ENCODE measurements around the gene RPN1.

RPN1 gene

GRCh38 chr3:128648940-128649663 is 1.5 kb downstream of the RPN1 start:
- DNase-seq (ENCODE audit: low spot score), result no peak

GRCh38 chr3:128648402-128648801 is 2.2 kb downstream of the RPN1 start:
- DNase-seq (ENCODE audit: low spot score), result no peak

GRCh38 chr3:128647307-128647706 is 3.3 kb downstream of the RPN1 start:
- no peak for DNase-seq (ENCODE audit: low spot score)

- no peak for DNase-seq (ENCODE audit: low spot score)
Measured at GRCh38 chr3:128634075-128634611, 16.5 kb downstream of the RPN1 start.

- DNase-seq (ENCODE audit: low spot score), result no peak
Measured at GRCh38 chr3:128632301-128632700, 18.3 kb downstream of the RPN1 start.

- DNase-seq (ENCODE audit: low spot score), result no peak
Measured at GRCh38 chr3:128629936-128630335, 20.7 kb downstream of the RPN1 start.

GRCh38 chr3:128625409-128625945 is 25.1 kb downstream of the RPN1 start:
- DNase-seq (ENCODE audit: low spot score), result no peak

- no peak for DNase-seq (ENCODE audit: low spot score)
Measured at GRCh38 chr3:128624526-128625138, 26.0 kb downstream of the RPN1 start.

- DNase-seq (ENCODE audit: low spot score), result no peak
Measured at GRCh38 chr3:128623762-128624176, 26.8 kb downstream of the RPN1 start.

GRCh38 chr3:128621931-128622330 is 28.7 kb downstream of the RPN1 start:
- DNase-seq (ENCODE audit: low spot score), result no peak

- no peak for DNase-seq (ENCODE audit: low spot score)
Measured at GRCh38 chr3:128621234-128621633, 29.4 kb downstream of the RPN1 start.

GRCh38 chr3:128620268-128620691 is 30.3 kb downstream of the RPN1 start:
- no peak for DNase-seq (ENCODE audit: low spot score)

GRCh38 chr3:128619146-128619890 is 31.3 kb downstream of the RPN1 start:
- no peak for DNase-seq (ENCODE audit: low spot score)

- DNase-seq (ENCODE audit: low spot score), result no peak
Measured at GRCh38 chr3:128618398-128618726, 32.3 kb downstream of the RPN1 start.

- DNase-seq (ENCODE audit: low spot score), result peak; percentile 99
Measured at GRCh38 chr3:128617557-128618397, 32.8 kb downstream of the RPN1 start.

- no peak for DNase-seq (ENCODE audit: low spot score)
Measured at GRCh38 chr3:128617270-128617556, 33.4 kb downstream of the RPN1 start.

GRCh38 chr3:128616516-128617269 is 33.9 kb downstream of the RPN1 start:
- no peak for DNase-seq (ENCODE audit: low spot score)

- no peak for DNase-seq (ENCODE audit: low spot score)
Measured at GRCh38 chr3:128614076-128614475, 36.5 kb downstream of the RPN1 start.

- no peak for DNase-seq (ENCODE audit: low spot score)
Measured at GRCh38 chr3:128613083-128613829, 37.4 kb downstream of the RPN1 start.

- no peak for DNase-seq (ENCODE audit: low spot score)
Measured at GRCh38 chr3:128610451-128611070, 40.1 kb downstream of the RPN1 start.

Data from ecto neural progenitor cell (in vitro differentiated cells).